Fibroblast of skin of left biceps (primary cell): ENCODE measurements around the gene CSNK1A1.
"Not testable (repeated sequence)": the region's sequence is repeated elsewhere in the genome, so short reads cannot be mapped to it uniquely, and the experiment has no call there.

Experiments
- DNase-seq, 2 experiments: peaks; one replicate each; pipeline ENCODE4 v3.0.0-alpha.2; 2013; ENCODE audit warnings: low read depth in 2 of 2

The CSNK1A1 gene

DNA sequence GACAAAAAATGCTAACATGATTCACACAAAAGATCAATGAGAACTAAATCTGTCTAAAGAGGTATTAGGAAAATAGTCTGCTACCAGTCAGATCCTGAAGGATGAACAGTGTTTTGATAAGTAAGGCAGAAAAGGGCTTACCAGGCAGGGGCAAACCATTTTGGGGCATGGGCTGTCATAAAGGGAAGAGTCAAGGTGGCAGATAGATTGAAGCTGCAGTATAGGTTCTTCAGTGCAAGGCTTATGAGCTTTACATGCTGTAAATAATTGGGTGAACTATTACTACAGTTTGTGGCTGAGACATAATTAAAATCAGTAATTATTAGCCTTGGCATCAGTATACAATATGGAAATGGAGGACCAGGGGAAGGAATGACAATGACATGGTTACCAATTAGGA, 21.8 kb downstream of the CSNK1A1 start:
- DNase-seq: no peak

DNA sequence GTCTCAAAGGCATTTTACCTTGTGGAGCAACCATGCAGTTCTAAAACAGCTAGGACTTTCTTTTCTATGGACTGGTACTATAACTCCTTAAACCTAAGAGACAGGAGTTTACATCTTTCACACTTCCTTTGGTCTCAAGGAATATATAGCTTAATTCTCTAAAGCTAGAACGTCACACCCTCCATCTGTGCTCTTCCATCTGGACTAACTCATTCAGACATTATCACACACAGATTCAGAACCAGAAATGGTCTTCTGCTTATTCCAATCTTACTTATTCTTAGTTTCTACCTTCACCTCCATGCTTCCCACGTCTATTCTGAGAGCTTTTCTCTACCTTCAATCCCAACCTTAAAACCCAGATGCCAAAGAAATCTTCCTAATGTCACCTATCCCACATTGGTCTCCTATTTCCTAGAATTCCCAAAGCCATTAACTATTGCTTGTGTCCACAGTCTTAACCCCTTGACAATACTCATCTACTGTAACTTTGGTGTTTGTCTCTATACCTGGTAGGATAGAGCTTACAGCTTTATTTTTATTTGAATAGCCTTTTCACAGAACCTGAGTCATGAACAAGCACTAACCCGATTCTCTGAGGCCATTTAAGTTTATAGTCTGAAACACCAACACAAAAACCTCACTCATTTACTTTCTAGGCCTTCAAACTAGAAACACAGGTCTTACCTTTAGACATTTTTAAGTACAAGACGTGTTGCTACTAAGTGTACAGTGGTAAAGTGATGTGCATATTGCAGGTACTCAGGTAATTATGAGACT, 22.8 kb downstream of the CSNK1A1 start:
- DNase-seq: no peak

DNA sequence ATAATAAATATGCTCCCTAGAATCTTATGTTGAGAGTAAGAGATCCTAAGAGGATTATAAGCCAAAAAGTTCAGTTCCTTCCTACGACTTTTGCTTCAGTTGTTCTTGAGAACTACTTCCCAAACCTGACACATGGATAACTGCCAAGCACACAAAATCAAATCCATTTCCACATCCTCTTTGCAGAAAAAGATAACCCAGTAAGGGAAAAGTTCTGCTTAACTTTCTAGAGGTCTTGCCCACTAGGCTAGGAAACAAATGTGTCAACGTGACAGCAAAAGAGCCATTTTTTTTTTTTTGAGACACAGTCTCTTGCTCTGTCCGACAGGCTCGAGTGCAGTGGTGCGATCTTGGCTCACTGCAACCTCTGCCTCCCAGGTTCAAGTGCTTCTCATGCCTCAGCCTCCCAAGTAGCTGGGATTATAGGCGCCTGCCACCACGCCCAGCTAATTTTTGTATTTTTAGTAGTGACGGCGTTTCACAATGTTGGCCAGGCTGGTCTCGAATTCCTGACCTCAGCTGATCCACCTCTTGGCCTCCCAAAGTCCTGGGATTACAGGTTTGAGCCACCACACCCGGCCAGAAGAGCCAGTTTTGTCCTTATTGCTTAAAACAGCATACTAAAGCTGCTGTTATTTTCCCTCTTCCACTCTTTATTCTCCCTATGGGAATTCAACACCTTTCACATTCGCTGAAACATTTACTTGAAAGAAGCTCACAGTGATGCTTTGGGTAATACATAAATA, 24.2 kb downstream of the CSNK1A1 start:
- DNase-seq: no peak

DNA sequence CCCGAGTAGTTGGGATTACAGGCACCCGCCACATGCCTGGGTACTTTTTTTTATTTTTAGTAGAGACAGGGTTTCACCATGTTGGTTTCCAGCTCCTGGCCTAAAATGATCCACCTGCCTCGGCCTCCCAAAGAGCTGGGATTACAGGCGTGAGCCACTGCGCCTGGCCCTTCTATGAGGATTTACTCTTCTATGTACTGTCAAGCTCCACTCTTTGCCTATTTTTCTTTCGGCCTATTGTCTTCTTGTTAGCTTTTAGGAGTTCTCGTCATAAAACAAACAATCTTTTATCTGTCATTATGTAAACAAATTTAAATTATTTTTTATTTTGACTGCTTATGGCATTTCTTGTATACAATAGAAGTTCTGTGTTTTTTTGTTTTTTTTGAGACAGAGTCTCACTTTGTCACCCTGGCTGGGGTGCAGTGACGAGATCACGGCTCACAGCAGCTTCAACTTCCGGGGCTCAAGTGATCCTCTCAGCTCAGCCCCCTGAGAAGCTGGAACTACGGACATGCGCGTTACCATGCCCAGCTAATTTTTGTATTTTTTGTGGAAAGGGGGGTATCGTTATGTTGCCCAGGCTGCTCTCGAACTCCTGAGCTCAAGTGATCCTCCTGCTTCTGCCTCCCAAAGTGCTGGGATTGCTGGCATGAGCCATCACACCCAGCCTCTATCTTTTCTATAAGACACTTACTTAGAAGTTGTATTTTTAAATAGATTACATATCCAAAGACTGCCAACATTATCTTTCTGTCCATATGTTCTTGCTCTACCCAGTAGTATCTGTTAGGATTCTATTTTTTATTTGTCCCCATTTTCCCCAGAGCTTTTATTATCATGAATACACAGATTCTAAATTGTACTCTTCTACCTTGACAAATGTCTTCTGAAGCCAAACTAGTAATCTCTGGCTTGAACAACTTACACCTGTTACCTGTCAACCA, 29.2 kb downstream of the CSNK1A1 start:
- no peak for DNase-seq

DNA sequence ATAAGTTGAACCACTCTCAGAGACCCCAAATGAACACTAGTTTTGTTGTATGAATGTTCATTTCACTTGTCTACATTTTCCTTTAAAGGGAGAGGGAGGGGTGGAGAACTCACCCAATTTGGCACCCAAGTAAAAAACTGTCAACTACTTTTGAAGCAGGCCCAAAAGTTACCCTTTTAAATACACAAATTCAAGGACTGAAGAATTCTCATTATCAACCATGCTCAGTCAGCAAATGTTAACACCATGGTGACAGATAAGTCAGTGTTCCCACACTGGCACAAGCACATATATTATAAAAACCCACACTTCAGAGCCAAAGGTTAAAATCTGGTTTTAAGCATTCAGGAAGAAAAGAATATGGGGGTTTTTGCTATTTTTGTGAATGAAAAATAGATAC, 31.6 kb downstream of the CSNK1A1 start:
- no peak for DNase-seq

DNA sequence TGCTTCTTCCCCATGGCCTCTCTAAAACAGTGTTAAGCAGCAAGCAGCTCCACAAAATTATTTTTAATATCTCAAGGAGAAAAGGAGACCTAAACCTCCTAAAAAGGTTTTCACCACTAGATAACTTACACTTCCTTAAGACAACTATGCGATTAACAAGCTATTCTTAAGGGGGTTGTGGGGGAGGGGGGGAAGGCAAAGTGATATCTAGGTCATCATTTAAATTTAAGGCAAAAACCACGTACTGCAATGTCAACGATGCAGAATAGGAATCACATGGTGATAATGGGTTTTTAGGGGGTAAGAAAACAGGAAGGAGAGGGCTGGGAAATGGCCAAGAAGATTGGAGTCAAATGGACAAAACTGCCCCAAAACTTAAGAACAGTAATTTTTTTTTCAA, 32.6 kb downstream of the CSNK1A1 start:
- no peak for DNase-seq

DNA sequence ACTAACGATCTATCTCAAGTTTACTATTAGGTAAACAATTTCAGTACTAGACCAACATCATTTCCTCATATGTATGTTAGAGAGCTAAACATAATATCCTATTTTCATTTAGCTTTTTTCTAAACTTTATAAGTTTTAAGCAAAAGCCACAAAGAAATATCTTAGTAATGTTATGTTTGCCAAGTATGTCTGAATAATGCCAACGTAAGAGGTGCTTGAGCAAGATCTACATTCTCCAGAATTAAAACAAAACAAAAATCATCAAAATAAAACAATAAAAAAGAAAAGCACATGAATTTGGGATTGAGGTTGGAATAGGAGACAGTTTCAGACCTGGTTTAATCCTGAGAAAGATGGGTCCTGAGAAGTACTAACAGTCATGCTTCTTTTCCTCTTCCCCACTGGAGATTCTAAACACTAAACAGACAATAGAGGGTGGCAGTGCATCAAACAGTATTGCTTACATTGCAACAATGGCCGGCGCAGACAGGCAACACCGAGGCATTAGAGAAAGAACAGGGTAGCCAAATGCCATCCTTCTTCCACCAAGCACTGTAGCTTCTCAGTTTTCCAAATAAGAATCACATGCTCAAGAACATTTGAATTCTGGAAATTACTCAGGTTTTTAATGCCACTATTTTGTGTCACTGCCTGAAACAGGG, 33.6 kb downstream of the CSNK1A1 start:
- DNase-seq: no peak

DNA sequence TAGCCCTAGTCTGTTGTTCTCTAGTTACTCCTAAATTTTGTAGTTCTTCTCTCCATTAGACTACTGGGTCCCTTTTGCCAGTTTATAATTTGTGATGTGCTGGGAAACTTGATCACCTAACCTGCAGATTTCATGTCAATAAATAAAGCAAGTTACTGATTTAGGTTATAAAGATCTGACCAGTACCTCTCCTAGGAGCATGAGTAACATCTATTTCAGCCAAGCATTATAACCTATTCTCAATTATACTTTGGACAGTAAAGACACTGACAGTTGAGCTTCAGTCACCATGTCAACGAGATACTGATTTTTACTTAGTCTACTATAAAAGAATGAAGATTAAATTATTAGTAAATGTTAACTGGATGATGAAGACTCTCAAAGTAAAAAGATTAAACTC, 36.7 kb downstream of the CSNK1A1 start:
- no peak for DNase-seq

DNA sequence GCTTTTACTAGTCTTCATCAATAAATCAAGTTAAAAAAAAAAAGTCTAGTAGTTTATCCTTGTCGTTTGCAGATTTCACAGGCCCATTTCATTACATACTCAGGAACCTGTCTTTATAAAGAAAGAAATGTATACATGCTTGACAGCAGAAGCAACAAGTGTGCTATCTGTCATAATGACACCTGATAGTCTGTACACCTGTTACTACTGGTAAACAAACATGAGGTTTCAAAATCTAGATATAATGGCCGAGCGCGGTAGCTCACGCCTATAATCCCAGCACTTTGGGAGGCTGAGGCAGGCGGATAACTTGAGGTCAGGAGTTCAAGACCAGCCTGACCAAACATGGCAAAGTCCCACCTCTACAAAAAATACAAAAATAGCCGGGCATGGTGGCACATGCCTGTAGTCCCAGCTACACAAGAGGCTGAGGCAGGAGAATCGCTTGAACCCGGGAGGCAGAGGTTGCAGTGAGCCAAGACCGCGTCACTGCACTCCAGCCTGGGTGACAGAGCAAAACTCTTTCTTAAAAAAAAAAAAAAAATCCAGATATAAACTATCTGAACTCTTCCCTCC, 37.8 kb downstream of the CSNK1A1 start:
- DNase-seq: not testable (repeated sequence)

DNA sequence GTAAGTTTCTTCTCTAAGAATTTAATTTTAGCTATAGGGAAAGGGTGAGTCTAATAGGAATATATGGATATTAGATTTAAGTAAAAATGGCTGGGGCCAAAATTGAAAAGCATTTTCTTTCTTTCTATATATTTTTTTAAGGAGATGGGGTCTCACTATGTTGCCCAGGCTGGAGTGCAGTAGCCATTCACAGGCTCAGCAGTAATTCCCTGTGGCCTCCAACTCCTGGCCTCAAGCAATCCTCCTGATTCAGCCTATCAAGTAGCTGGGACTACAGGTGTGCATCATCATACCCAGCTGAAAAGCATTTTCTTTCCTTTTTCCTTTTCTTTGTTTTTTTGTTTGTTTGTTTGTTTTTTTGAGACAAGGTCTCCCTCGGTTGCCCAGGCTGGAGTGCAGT, 41.1 kb downstream of the CSNK1A1 start:
- DNase-seq: no peak

DNA sequence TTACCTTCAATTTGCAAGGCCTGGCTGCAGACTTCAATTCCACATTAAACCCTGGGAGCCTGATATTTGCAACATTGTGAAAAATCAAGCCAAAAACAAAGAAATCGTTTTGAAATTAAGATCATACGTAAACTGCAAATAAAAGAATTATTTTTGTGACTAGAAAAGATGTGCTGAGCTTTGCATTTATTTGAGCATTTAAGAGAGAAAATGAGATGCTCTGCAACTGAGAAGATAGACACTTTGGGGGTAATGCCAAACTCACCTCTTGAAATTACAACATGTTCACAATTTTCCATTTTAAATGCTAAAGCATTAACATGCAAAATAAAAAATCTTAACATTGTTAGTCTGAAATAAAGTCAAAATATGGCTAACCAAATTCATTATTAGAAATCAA, 46.6 kb downstream of the CSNK1A1 start:
- DNase-seq: no peak

DNA sequence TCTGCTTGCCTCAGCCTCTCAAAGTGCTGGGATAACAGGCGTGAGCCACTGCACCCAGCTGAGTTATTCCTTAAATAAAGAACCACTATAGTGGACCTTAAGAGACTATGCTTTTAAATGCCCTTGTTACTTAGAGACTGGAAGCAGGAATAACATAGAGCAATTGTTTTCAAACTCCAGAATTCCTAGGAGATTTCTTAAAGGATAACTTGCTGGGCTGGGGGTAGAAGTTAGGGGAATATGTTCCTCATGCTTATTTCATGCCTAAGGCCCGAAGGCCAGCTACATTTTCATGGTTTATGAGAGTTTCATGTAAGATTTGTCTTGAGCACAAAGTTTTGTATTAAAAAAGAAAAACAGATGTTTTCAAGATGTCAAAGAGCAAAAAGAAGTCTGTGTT, 48.2 kb downstream of the CSNK1A1 start:
- no peak for DNase-seq

DNA sequence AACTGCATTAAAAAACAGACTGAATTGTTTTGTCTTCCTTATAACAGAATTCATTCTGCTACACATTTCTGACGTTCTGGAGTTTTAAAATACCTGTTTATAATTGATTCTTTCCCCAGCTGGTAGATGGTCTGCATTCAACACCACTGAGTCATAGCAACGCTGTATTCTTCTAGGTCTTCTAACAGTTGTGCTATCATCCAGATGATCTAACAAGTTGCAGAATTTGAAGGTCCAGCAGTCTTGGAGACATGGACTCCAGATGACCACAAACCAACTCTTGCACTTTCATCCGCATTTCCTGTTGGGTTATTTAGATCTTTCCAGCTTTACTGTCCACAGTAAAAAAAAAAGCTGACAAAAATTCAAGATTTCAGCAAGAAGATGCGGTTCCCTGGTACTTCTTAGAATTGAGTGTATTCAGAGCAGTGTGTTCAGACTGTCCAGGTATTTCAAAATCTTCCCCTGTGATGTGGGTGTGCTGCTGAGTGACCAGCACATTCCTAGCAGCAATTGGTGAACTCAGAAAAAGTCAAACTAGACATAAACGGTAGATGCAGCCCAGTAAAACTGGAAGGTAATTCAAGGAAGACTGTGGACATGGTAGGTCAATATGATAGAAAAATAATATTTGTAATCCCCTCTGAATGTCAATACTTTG, 50.2 kb downstream of the CSNK1A1 start:
- peak in 1 of 2 experiments; percentile 29 for DNase-seq

DNA sequence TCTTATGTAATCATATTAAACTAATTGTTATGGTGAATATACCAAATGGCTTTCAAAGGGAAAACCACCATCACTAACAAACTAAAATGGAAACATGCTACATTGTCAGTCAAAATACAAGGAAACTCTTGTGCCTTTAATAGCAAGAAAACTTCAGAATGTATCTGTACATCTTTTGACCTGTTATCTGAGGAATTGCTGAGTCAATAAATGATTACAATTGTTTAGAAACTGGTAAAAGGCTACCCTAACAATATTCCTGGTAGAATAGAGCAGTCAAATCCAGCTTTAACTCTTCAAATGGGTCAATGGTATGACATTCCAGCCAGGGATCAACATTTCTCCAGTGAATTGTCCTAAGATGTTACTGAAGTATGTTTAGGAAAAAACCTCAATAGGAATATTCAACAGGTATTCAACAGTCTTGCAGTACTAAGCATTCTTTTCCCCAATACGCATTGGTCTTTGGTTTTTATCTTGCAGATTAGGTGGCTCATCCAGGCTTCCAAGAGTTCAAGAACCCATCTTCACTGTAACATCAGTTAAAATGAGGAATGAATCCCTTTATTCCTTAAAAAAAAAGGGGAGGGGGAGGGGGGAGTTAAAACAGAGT, 52.4 kb downstream of the CSNK1A1 start:
- DNase-seq: no peak

DNA sequence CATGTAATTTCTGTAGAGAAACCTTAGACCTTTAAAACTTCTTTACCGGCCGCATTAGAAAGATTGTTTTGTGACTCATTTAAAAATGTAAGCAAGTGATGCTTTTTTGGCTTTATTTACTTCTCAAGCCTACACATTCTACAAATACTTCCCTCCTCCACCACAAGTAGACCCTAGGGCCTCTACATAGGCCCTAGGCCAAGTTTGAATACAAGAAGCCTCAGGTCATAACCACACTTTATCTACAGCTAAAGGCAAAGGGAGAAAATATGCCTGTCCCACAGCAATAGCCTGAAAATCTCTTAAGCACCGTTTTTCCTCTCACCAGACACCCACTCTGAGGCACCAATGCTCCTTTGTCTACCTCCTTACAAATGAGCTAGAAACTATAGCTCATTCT, 53.9 kb downstream of the CSNK1A1 start:
- peak; percentile 86 to 89 for DNase-seq

DNA sequence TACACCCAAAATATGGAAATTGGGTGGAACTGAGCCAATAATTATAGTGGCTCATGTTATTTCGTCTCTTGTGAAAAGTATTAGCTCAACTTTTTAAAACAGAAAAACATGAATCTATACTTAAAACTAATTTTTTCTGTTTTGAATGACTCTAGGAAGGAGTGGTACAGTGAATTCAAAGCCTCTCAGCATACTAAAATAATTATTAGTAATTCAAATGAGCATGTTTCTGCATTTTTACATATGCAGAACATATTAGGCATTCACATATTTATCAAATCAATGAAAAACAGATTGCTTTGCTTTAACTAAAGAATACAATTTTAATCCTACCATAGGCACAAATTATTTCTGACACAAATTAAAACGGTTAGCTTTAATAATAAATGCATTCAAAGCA, 54.3 kb downstream of the CSNK1A1 start:
- DNase-seq: no peak

DNA sequence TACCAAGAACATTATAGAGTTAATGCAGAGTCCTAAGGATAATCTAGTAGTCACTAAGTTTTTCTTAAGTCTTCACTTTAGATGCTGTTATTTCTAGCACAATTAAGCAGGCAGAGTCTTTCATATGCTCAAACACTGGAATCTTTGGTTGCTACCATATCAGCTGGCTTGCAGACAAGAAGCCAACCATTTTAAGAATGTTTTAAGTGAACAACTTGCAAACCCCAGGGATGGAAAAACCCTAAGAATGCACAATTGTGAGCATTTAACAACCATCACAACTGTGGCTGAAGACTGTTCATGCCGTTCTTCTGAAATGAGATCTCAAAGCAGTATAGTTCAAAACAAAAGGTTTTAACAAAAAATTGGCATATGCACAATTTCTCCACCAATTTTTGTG, 55.1 kb downstream of the CSNK1A1 start:
- no peak for DNase-seq

DNA sequence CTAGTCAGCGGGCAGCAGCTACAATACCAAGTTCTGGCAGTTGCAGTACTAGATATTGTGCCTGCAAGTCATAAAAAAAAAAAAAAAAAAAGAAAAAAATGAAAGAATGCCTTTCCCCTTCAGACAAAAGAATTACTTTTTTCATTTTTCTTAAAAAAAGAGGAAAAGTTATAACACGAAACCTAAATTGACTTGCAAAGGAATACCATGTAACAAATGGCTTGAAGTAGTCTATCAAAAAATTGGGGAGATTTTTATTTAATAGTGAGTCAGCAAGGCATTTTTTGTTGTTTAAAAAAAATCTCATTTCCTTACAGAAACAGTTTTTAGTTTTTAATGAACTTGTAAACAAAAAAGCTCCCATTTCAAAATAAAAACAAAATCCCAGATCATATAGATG, 55.6 kb downstream of the CSNK1A1 start:
- no peak for DNase-seq

DNA sequence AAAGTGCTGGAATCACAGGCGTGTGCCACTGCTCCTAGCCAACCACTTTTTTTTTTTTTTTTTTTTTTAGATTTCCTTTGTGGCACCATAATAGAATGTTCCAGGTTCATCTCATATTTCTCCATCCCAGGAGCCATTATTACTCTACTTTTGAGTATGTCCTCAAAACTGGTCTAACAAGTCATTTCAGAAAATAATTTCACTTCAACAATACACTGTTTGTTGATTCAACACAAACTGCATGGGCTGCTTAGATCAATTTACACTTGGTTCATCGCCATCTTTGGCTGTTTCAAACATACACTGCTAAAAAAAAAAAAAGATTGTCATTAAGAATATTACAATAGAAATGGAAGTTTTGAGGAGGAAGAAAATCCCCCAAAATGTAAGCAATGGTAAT, 57.9 kb downstream of the CSNK1A1 start:
- no peak for DNase-seq

DNA sequence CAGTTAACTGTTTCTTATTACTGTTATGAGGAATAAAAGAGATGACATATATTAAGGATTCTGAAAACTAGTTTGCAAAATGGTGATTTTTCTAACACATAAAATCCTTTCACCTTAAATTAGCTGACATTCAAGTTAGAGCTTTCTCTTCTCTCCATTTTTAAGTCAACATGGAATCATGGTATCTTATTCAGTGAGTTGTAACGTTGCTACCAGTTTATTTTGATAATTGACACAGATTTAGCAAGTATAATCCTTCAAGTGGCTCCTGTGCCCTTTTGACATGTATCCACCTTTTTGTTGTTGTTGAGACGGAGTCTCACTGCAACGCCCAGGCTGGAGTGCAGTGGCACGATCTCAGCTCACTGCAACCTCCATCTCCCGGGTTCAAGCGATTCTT, 58.5 kb downstream of the CSNK1A1 start:
- DNase-seq: no peak
